Naive thymus-derived CD4-positive, alpha-beta T cell (primary cell): Measurements from ENCODE around the gene ETV3. TPM values are rescaled to one million over a fixed set of nuclear protein-coding genes. Genes with fewer than 3 reads are reported as not detected.
"Not testable (repeated sequence)": the region's sequence is repeated elsewhere in the genome, so short reads cannot be mapped to it uniquely, and the experiment has no call there.

Experiments used
- ATAC-seq: fragments of 150-1000 bp; cut with Tn5 transposase; 2 replicates; pipeline ENCODE4 v1.10.0; 2021; ENCODE audit warnings: mild to moderate bottlenecking, moderate library complexity
- CTCF ChIA-PET: fragments of 350-600 bp; sonication (Branson Sonifier 250); formaldehyde crosslinking; loops from one replicate; lab custom pipeline; 2021; ENCODE audit warnings: antibody characterized with exemption; lab: Charles Lee
- POLR2A ChIA-PET: fragments of 350-600 bp; sonication (Branson Sonifier 250); formaldehyde crosslinking; loops from one replicate; lab custom pipeline; 2021; ENCODE audit warnings: antibody characterized with exemption, inconsistent platforms; lab: Charles Lee
- DNase-seq, 9 donors: peaks; one replicate each; pipeline versions ENCODE4 v3.0.0 to v3.0.0-alpha.2; 2020 to 2022; ENCODE audit warnings: mixed read lengths in 1 of 9
- H3K27ac ChIP-seq: one replicate; pipeline ENCODE4 v1.7.0; 2013; ENCODE audit warnings: mild to moderate bottlenecking, low read depth, low read length, moderate library complexity
- H3K27me3 ChIP-seq, 2 donors: one replicate each; pipeline ENCODE4 v1.7.0; 2013; ENCODE audit warnings: low read length in 2 of 2, mild to moderate bottlenecking in 2 of 2, moderate library complexity in 2 of 2; ENCODE audit not compliant: control insufficient read depth in 2 of 2, insufficient read depth in 2 of 2
- H3K36me3 ChIP-seq, 3 experiments: 1 replicate in 2 of 3; 2 replicates in 1 of 3; pipeline ENCODE4 v1.7.0; 2013; ENCODE audit warnings: low read length in 3 of 3, mild to moderate bottlenecking in 3 of 3, moderate library complexity in 1 of 3; ENCODE audit not compliant: insufficient read depth in 3 of 3, control insufficient read depth in 2 of 3
- H3K4me1 ChIP-seq, 2 donors: one replicate each; pipeline ENCODE4 v1.7.0; 2013; ENCODE audit warnings: low read length in 2 of 2, mild to moderate bottlenecking in 2 of 2, moderate library complexity in 1 of 2; ENCODE audit not compliant: control insufficient read depth in 2 of 2, insufficient read depth in 2 of 2
- H3K4me3 ChIP-seq: 2 replicates; pipeline ENCODE4 v1.7.0; 2013; ENCODE audit warnings: mild to moderate bottlenecking, low read length
- H3K9me3 ChIP-seq, 3 experiments: 1 replicate in 2 of 3; 2 replicates in 1 of 3; pipeline ENCODE4 v1.7.0; 2013; ENCODE audit warnings: low read length in 3 of 3; ENCODE audit not compliant: control insufficient read depth in 2 of 3
- H3K27ac Mint-ChIP-seq, 9 donors: one replicate each; pipeline ENCODE4 v1.8.0; 2020 to 2022; ENCODE audit warnings: mixed read lengths in 9 of 9, mild to moderate bottlenecking in 8 of 9, moderate library complexity in 5 of 9, inconsistent platforms in 2 of 9
- H3K27me3 Mint-ChIP-seq, 5 donors: one replicate each; pipeline ENCODE4 v1.8.0; 2021 to 2022; ENCODE audit warnings: mixed read lengths in 5 of 5, mild to moderate bottlenecking in 1 of 5
- H3K36me3 Mint-ChIP-seq, 5 donors: one replicate each; pipeline ENCODE4 v1.8.0; 2020 to 2022; ENCODE audit warnings: mixed read lengths in 5 of 5, mild to moderate bottlenecking in 3 of 5, inconsistent platforms in 1 of 5
- H3K4me1 Mint-ChIP-seq, 7 donors: one replicate each; pipeline ENCODE4 v1.8.0; 2020 to 2022; ENCODE audit warnings: mixed read lengths in 7 of 7, mild to moderate bottlenecking in 3 of 7, inconsistent platforms in 1 of 7
- H3K4me3 Mint-ChIP-seq, 10 donors: one replicate each; pipeline ENCODE4 v1.8.0; 2020 to 2022; ENCODE audit warnings: mild to moderate bottlenecking in 10 of 10, mixed read lengths in 10 of 10, moderate library complexity in 6 of 10, inconsistent platforms in 2 of 10
- H3K9me3 Mint-ChIP-seq, 11 donors: one replicate each; pipeline ENCODE4 v1.8.0; 2020 to 2022; ENCODE audit warnings: mixed read lengths in 11 of 11, mild to moderate bottlenecking in 4 of 11, inconsistent platforms in 1 of 11, moderate library complexity in 1 of 11
- intact Hi-C, 2 donors: fragments of 100-400 bp; cut with micrococcal nuclease; formaldehyde crosslinking; loops; one replicate each; pipeline ENCODE4 v1.15.1; 2023
- polyA plus RNA-seq, 2 donors: library from polyadenylated mRNA; unstranded; fragments of 300-500 nt; fragmentation: Illumina TruSeq; gene quantifications; one replicate each; pipeline ENCODE4 v1.2.3, GENCODE V29; 2021
- total RNA-seq, 6 experiments: library from RNA in 5 of 6; stranded (reverse) in 5 of 6; gene quantifications; 1 replicate in 5 of 6; 2 replicates in 1 of 6; pipeline ENCODE4 v1.2.3 and lab custom pipeline; 2021 to 2026

Gene ETV3
- total and polyA plus RNA-seq, 7 experiments from 2014 or later = 4.5 to 72.4 (median 32.1) TPM

GRCh38 chr1:157104598-157105293 lies 33.4 kb downstream of the ETV3 start:
- H3K9me3 Mint-ChIP-seq = peaks cover 0 to 1% (median 0%) of the 10 kb centered on the region in 11 donors
- peaks cover 7 to 67% (median 27%) of the 10 kb centered on the region in 5 donors for H3K27me3 Mint-ChIP-seq
- DNase-seq (no peak), ATAC-seq (no peak)
- H3K4me1 ChIP-seq = no peaks in the 10 kb centered on the region
- H3K4me1 Mint-ChIP-seq = peaks cover 0 to 14% (median 0%) of the 10 kb centered on the region in 7 donors
- no peaks in the 10 kb centered on the region for H3K9me3 ChIP-seq
- intact Hi-C loops = no loop called here
- no peaks in the 10 kb centered on the region for H3K36me3 Mint-ChIP-seq
- POLR2A ChIA-PET = no interaction called here
- no peaks in the 10 kb centered on the region for H3K36me3 ChIP-seq
- H3K27ac Mint-ChIP-seq = no peak overlapping the region
- CTCF ChIA-PET = interaction anchor here (1.3 kb wide), 1 partner anchor 51 kb away, joined by 3 read pairs; no protein-coding TSS in a partner anchor
- H3K4me3 ChIP-seq = no peak overlapping the region
- H3K4me3 Mint-ChIP-seq = no peak overlapping the region
- H3K27me3 ChIP-seq = peaks cover 5 to 6% of the 10 kb centered on the region in 2 donors
- no peak overlapping the region for H3K27ac ChIP-seq

- Mint-ChIP-seq H3K4me3 (no peak overlapping the region), H3K36me3 (no peaks in the 10 kb centered on the region), H3K4me1 (peaks cover 0 to 16% (median 0%) of the 10 kb centered on the region in 7 donors), H3K9me3 (peaks cover 0 to 1% (median 0%) of the 10 kb centered on the region in 11 donors), H3K27me3 (peaks cover 7 to 55% (median 17%) of the 10 kb centered on the region in 5 donors), H3K27ac (no peak overlapping the region)
- Histone ChIP-seq H3K4me1 (no peaks in the 10 kb centered on the region), H3K9me3 (no peaks in the 10 kb centered on the region), H3K4me3 (no peak overlapping the region), H3K36me3 (no peaks in the 10 kb centered on the region), H3K27me3 (peaks cover 0 to 5% of the 10 kb centered on the region in 2 donors), H3K27ac (no peak overlapping the region)
- intact Hi-C loops = no loop called here
- ATAC-seq = no peak
- ChIA-PET POLR2A (no interaction called here), CTCF (no interaction called here)
- DNase-seq = no peak
These were observed 34.9 kb downstream of the ETV3 start for GRCh38 chr1:157103268-157103667.

- ChIA-PET POLR2A (no interaction called here), CTCF (no interaction called here)
- Mint-ChIP-seq H3K4me3 (no peak overlapping the region), H3K36me3 (no peaks in the 10 kb centered on the region), H3K27ac (peak overlapping the region in 1 of 9 donors; percentile 15), H3K27me3 (peaks cover 0 to 39% (median 0%) of the 10 kb centered on the region in 5 donors), H3K4me1 (peaks cover 0 to 9% (median 0%) of the 10 kb centered on the region in 7 donors), H3K9me3 (peaks cover 0 to 1% (median 0%) of the 10 kb centered on the region in 11 donors)
- no peaks in the 10 kb centered on the region for H3K36me3 ChIP-seq
- intact Hi-C loops = no loop called here
- H3K27ac ChIP-seq = no peak overlapping the region
- ATAC-seq = no peak
- no peaks in the 10 kb centered on the region for H3K4me1 ChIP-seq
- H3K9me3 ChIP-seq = no peaks in the 10 kb centered on the region
- H3K27me3 ChIP-seq = no peaks in the 10 kb centered on the region
- no peak overlapping the region for H3K4me3 ChIP-seq
- DNase-seq = no peak
These were observed 37.0 kb downstream of the ETV3 start for GRCh38 chr1:157101149-157101548.

GRCh38 chr1:157099633-157100009 lies 38.6 kb downstream of the ETV3 start, which contains the start of gene ETV3L:
TSS of gene ETV3L (minus strand) at chr1:157099808. CDS start at chr1:157099523, 285 bp downstream.
- CTCF ChIA-PET = no interaction called here

GRCh38 chr1:157098987-157099632 lies 39.1 kb downstream of the ETV3 start:
- H3K4me3 ChIP-seq, H3K36me3 Mint-ChIP-seq, H3K4me1 Mint-ChIP-seq, H3K9me3 Mint-ChIP-seq, POLR2A ChIA-PET, H3K27me3 ChIP-seq, ATAC-seq, DNase-seq, H3K9me3 ChIP-seq, H3K4me3 Mint-ChIP-seq, H3K27ac Mint-ChIP-seq, H3K4me1 ChIP-seq, H3K27ac ChIP-seq, H3K36me3 ChIP-seq: not testable (repeated sequence)
- CTCF ChIA-PET = interaction anchor here (0.8 kb wide), 1 partner anchor 61 kb away, joined by 3 read pairs; no protein-coding TSS in a partner anchor
- H3K27me3 Mint-ChIP-seq = peaks cover 0 to 25% (median 0%) of the 10 kb centered on the region in 5 donors
- intact Hi-C loops = loop anchor here in 1 of 2 donors (10.0 kb wide), 1 partner anchor 386 kb away; no protein-coding TSS in a partner anchor

More at GRCh38 chr1:157099633-157100009, 38.6 kb downstream of the ETV3 start, which contains the start of gene ETV3L:
- intact Hi-C loops = loop anchor here in 1 of 2 donors (10.0 kb wide), 1 partner anchor 385 kb away; no protein-coding TSS in a partner anchor
- no peak within 1 kb of the TSS for H3K4me3 ChIP-seq
- H3K27me3 ChIP-seq = no peaks in the 10 kb centered on the region
- no peak within 1 kb of the TSS for H3K27ac ChIP-seq
- no peaks in the 10 kb centered on the region for H3K36me3 ChIP-seq
- Mint-ChIP-seq H3K4me3 (no peak within 1 kb of the TSS), H3K27me3 (peaks cover 0 to 29% (median 0%) of the 10 kb centered on the region in 5 donors), H3K9me3 (peaks cover 0 to 1% (median 0%) of the 10 kb centered on the region in 11 donors), H3K4me1 (peaks cover 0 to 4% (median 0%) of the 10 kb centered on the region in 7 donors), H3K36me3 (no peaks in the 10 kb centered on the region), H3K27ac (no peak within 1 kb of the TSS)
- H3K9me3 ChIP-seq = no peaks in the 10 kb centered on the region
- POLR2A ChIA-PET = no interaction called here
- ATAC-seq (peak; percentile 80), DNase-seq (no peak)
- H3K4me1 ChIP-seq = no peaks in the 10 kb centered on the region

- H3K27ac Mint-ChIP-seq = no peak overlapping the region
- no peak overlapping the region for H3K27ac ChIP-seq
- H3K36me3 Mint-ChIP-seq = no peaks in the 10 kb centered on the region
- H3K9me3 ChIP-seq = no peaks in the 10 kb centered on the region
- DNase-seq (no peak), ATAC-seq (no peak)
- H3K4me3 ChIP-seq = no peak overlapping the region
- peaks cover 0 to 19% (median 0%) of the 10 kb centered on the region in 5 donors for H3K27me3 Mint-ChIP-seq
- H3K9me3 Mint-ChIP-seq = peaks cover 0 to 1% (median 0%) of the 10 kb centered on the region in 11 donors
- ChIA-PET CTCF (interaction anchor here (0.5 to 1.7 kb wide), 3 partner anchors 9 to 62 kb away, joined by 3 to 4 read pairs (median 3); no protein-coding TSS in a partner anchor), POLR2A (no interaction called here)
- H3K4me1 ChIP-seq = no peaks in the 10 kb centered on the region
- H3K27me3 ChIP-seq = no peaks in the 10 kb centered on the region
- peaks cover 0 to 3% (median 0%) of the 10 kb centered on the region in 7 donors for H3K4me1 Mint-ChIP-seq
- intact Hi-C loops = loop anchor here in 1 of 2 donors (10.0 kb wide), 1 partner anchor 386 kb away; no protein-coding TSS in a partner anchor
- no peak overlapping the region for H3K4me3 Mint-ChIP-seq
- H3K36me3 ChIP-seq = no peaks in the 10 kb centered on the region
These were observed 39.7 kb downstream of the ETV3 start for GRCh38 chr1:157098519-157098918.
